Astrocyte (in vitro differentiated cells and primary cell): ENCODE measurements around the gene RPS3A. TPM values are rescaled to one million over a fixed set of nuclear protein-coding genes. Genes with fewer than 3 reads are reported as not detected.
"Not testable (repeated sequence)": the region's sequence is repeated elsewhere in the genome, so short reads cannot be mapped to it uniquely, and the experiment has no call there.

Experiments used
- DNase-seq: peaks from one replicate; pipeline ENCODE4 v3.0.0-alpha.2; 2010; ENCODE audit warnings: low read depth
- FAIRE-seq: peaks from 2 replicates; lab custom pipeline; 2011; peaks lifted over from hg19 to GRCh38; lab: Jason Lieb, UNC
- H2AFZ ChIP-seq: 2 replicates; pipeline ENCODE4 v1.6.0; 2012; ENCODE audit warnings: low read depth, low read length, inconsistent platforms
- H3K27ac ChIP-seq: 2 replicates; pipeline ENCODE4 v1.5.1; 2011; ENCODE audit warnings: low read depth, low read length, inconsistent platforms
- H3K27me3 ChIP-seq: 2 replicates; pipeline ENCODE4 v1.6.0; 2011; ENCODE audit warnings: low read length, inconsistent platforms; ENCODE audit not compliant: insufficient read depth
- H3K36me3 ChIP-seq: 2 replicates; pipeline ENCODE4 v1.5.1; 2011; ENCODE audit warnings: low read length, inconsistent platforms; ENCODE audit not compliant: insufficient read depth
- H3K4me1 ChIP-seq: 2 replicates; pipeline ENCODE4 v1.5.1; 2011; ENCODE audit warnings: low read length, inconsistent platforms; ENCODE audit not compliant: insufficient read depth
- H3K4me2 ChIP-seq: 2 replicates; pipeline ENCODE4 v1.6.0; 2012; ENCODE audit warnings: low read length, inconsistent platforms
- H3K4me3 ChIP-seq: 2 replicates; pipeline ENCODE4 v1.5.1; 2011; ENCODE audit warnings: low read depth, mild to moderate bottlenecking, low read length, inconsistent platforms; ENCODE audit not compliant: insufficient read depth
- H3K79me2 ChIP-seq: 2 replicates; pipeline ENCODE4 v1.6.0; 2012; ENCODE audit warnings: mild to moderate bottlenecking, low read length, inconsistent platforms; ENCODE audit not compliant: insufficient read depth
- H3K9ac ChIP-seq: 2 replicates; pipeline ENCODE4 v1.6.0; 2012; ENCODE audit warnings: mild to moderate bottlenecking, low read length, inconsistent platforms
- H3K9me3 ChIP-seq: 2 replicates; pipeline ENCODE4 v1.5.1; 2012; ENCODE audit warnings: low read depth, mild to moderate bottlenecking, low read length, inconsistent platforms; ENCODE audit not compliant: insufficient read depth
- H4K20me1 ChIP-seq: 2 replicates; pipeline ENCODE4 v1.6.0; 2012; ENCODE audit warnings: low read length, inconsistent platforms; ENCODE audit not compliant: insufficient read depth
- H3K27ac Mint-ChIP-seq: one replicate; pipeline ENCODE4 v1.8.0; 2021; ENCODE audit warnings: mild to moderate bottlenecking, mixed read lengths; ENCODE audit not compliant: unreplicated experiment
- H3K27me3 Mint-ChIP-seq: one replicate; pipeline ENCODE4 v1.8.0; 2021; ENCODE audit warnings: low read depth, mixed read lengths; ENCODE audit not compliant: unreplicated experiment
- H3K36me3 Mint-ChIP-seq: one replicate; pipeline ENCODE4 v1.8.0; 2021; ENCODE audit warnings: low read depth, mixed read lengths; ENCODE audit not compliant: unreplicated experiment
- H3K4me1 Mint-ChIP-seq: one replicate; pipeline ENCODE4 v1.8.0; 2021; ENCODE audit warnings: low read depth, mixed read lengths; ENCODE audit not compliant: unreplicated experiment
- H3K4me3 Mint-ChIP-seq: one replicate; pipeline ENCODE4 v1.8.0; 2021; ENCODE audit warnings: mild to moderate bottlenecking, moderate library complexity, mixed read lengths; ENCODE audit not compliant: unreplicated experiment
- H3K9me3 Mint-ChIP-seq: one replicate; pipeline ENCODE4 v1.8.0; 2021; ENCODE audit warnings: mild to moderate bottlenecking, mixed read lengths; ENCODE audit not compliant: unreplicated experiment
- CTCF ChIP-seq: IDR thresholded peaks from 2 replicates; pipeline ENCODE4 v1.5.1; 2011; ENCODE audit warnings: low read depth, mild to moderate bottlenecking, inconsistent platforms, low read length, moderate library complexity; ENCODE audit not compliant: insufficient read depth
- EZH2 ChIP-seq: IDR thresholded peaks from 2 replicates; pipeline ENCODE4 v1.6.1; 2012; ENCODE audit warnings: mild to moderate bottlenecking, low read length, inconsistent platforms; ENCODE audit not compliant: insufficient read depth
- total RNA-seq: library from RNA; stranded (reverse); gene quantifications from 2 replicates; pipeline ENCODE4 v1.2.1, GENCODE V29; 2021

RPS3A gene
- total RNA-seq, 1 donor from 2014 or later: 1,351 TPM

GRCh38 chr4:151055539-151055938 lies 43.9 kb upstream of the RPS3A start:
- DNase-seq (no peak), FAIRE-seq (no peak)
- Histone ChIP-seq H3K4me3 (no peak overlapping the region), H3K9ac (no peak overlapping the region), H3K36me3 (no peaks in the 10 kb centered on the region), H3K79me2 (no peaks in the 10 kb centered on the region), H3K9me3 (no peaks in the 10 kb centered on the region), H4K20me1 (no peaks in the 10 kb centered on the region), H2AFZ (no peak overlapping the region), H3K27ac (no peak overlapping the region), H3K4me1 (no peaks in the 10 kb centered on the region), H3K4me2 (no peak overlapping the region), H3K27me3 (no peaks in the 10 kb centered on the region)
- Mint-ChIP-seq H3K36me3 (no peaks in the 10 kb centered on the region), H3K4me1 (no peaks in the 10 kb centered on the region), H3K4me3 (no peak overlapping the region), H3K9me3 (no peaks in the 10 kb centered on the region), H3K27ac (no peak overlapping the region), H3K27me3 (no peaks in the 10 kb centered on the region)
- TF ChIP-seq EZH2 (no peak), CTCF (no peak)

DNA sequence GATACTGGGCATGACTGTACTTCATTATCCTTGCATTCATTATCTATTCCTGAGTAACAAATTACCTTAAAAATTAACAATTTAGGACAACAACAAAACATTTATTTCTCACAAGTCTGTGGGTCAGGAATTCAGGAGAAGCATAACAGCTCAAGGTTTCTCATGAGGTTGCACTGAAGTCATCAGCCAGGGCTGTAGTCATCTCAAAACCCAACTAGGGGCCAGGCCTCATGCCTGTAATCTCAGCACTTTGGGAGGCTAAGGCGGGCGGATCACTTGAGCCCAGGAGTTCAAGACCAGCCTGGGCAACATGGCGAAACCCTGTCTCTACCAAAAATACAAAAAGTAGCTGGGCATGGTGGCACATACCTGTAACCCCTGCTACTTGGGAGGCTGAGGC lies 36.3 kb upstream of the RPS3A start:
- DNase-seq, H3K27ac ChIP-seq, H3K27me3 Mint-ChIP-seq, H4K20me1 ChIP-seq, H2AFZ ChIP-seq, H3K9me3 Mint-ChIP-seq, H3K9me3 ChIP-seq, H3K4me3 ChIP-seq, H3K4me1 Mint-ChIP-seq, H3K27me3 ChIP-seq, H3K4me1 ChIP-seq, H3K36me3 Mint-ChIP-seq, H3K79me2 ChIP-seq, H3K9ac ChIP-seq, FAIRE-seq, H3K4me3 Mint-ChIP-seq, H3K27ac Mint-ChIP-seq, H3K36me3 ChIP-seq, H3K4me2 ChIP-seq: not testable (repeated sequence)

- H3K27ac ChIP-seq: no peak overlapping the region
- peaks cover 2% of the 10 kb centered on the region for H3K27me3 Mint-ChIP-seq
- H3K79me2 ChIP-seq: no peaks in the 10 kb centered on the region
- H3K9ac ChIP-seq: no peak overlapping the region
- H2AFZ ChIP-seq: no peak overlapping the region
- no peaks in the 10 kb centered on the region for H3K4me1 ChIP-seq
- no peaks in the 10 kb centered on the region for H3K36me3 Mint-ChIP-seq
- no peak overlapping the region for H3K27ac Mint-ChIP-seq
- no peaks in the 10 kb centered on the region for H4K20me1 ChIP-seq
- H3K27me3 ChIP-seq: no peaks in the 10 kb centered on the region
- H3K4me1 Mint-ChIP-seq: no peaks in the 10 kb centered on the region
- no peak overlapping the region for H3K4me2 ChIP-seq
- H3K4me3 Mint-ChIP-seq: no peak overlapping the region
- no peaks in the 10 kb centered on the region for H3K9me3 Mint-ChIP-seq
- DNase-seq: no peak
- H3K4me3 ChIP-seq: no peak overlapping the region
- no peak for TF ChIP-seq EZH2
- no peak for FAIRE-seq
- no peaks in the 10 kb centered on the region for H3K36me3 ChIP-seq
- no peaks in the 10 kb centered on the region for H3K9me3 ChIP-seq
Measured at GRCh38 chr4:151067316-151067970, 32.0 kb upstream of the RPS3A start.
